OCI-LY3 (cell line): ENCODE data around the gene CCDC12.

Source experiments
- H2AFZ ChIP-seq: fragments of 200-600, 300-600 bp; shearing (Covaris generic); 2 replicates; pipeline ENCODE4 v1.6.0; 2014; ENCODE audit warnings: antibody characterized with exemption, low read depth, low read length
- H3K27ac ChIP-seq: fragments of 200-600, 300-600 bp; sonication (generic); 2 replicates; pipeline ENCODE4 v1.5.1; 2014; ENCODE audit warnings: mild to moderate bottlenecking, low read length, moderate library complexity, mixed read lengths
- H3K27me3 ChIP-seq: fragments of 200-600, 300-600 bp; sonication (generic); 2 replicates; pipeline ENCODE4 v1.6.1; 2014; ENCODE audit warnings: low read depth, low read length, mixed read lengths
- H3K36me3 ChIP-seq: fragments of 200-600, 300-600 bp; sonication (generic); replicated peaks from 2 replicates; pipeline ENCODE3; 2014; ENCODE audit warnings: low read depth, low read length, mixed read lengths
- H3K4me1 ChIP-seq: fragments of 300-600, 200-600 bp; sonication (generic); 2 replicates; pipeline ENCODE4 v1.6.1; 2014; ENCODE audit warnings: low read length, mixed read lengths
- H3K4me2 ChIP-seq: fragments of 200-600, 300-600 bp; sonication (generic); 2 replicates; pipeline ENCODE4 v1.6.1; 2014; ENCODE audit warnings: low read length, mixed read lengths
- H3K4me3 ChIP-seq: fragments of 300-600, 200-600 bp; sonication (generic); 2 replicates; pipeline ENCODE4 v1.5.1; 2014; ENCODE audit warnings: antibody characterized with exemption, mild to moderate bottlenecking, low read length, moderate library complexity
- H3K79me2 ChIP-seq: fragments of 300-600, 200-600 bp; shearing (Covaris generic); 2 replicates; pipeline ENCODE4 v1.6.1; 2014; ENCODE audit warnings: mild to moderate bottlenecking, low read length, mixed read lengths
- H3K9ac ChIP-seq: fragments of 300-600, 200-600 bp; shearing (Covaris generic); 2 replicates; pipeline ENCODE4 v1.6.0; 2014; ENCODE audit warnings: mild to moderate bottlenecking, low read length, moderate library complexity
- H3K9me3 ChIP-seq: fragments of 200-600, 300-600 bp; shearing (Covaris generic); 2 replicates; pipeline ENCODE4 v1.6.1; 2014; ENCODE audit warnings: low read length, mixed read lengths; ENCODE audit not compliant: insufficient read depth
- H4K20me1 ChIP-seq: fragments of 200-600, 300-600 bp; sonication (generic); 2 replicates; pipeline ENCODE4 v1.6.1; 2016; ENCODE audit warnings: low read length, mixed read lengths; ENCODE audit not compliant: insufficient read depth
- CTCF ChIP-seq: fragments of 200-600, 300-600 bp; sonication (generic); IDR thresholded peaks from 2 replicates; pipeline ENCODE4 v1.5.1; 2014; ENCODE audit warnings: antibody characterized with exemption, low read length, low read depth
- EZH2phosphoT487 ChIP-seq: fragments of 200-600 bp; shearing (Covaris generic); IDR thresholded peaks from 2 replicates; pipeline ENCODE4 v1.6.1; 2018; ENCODE audit warnings: antibody characterized with exemption, mixed run types, low read depth

Gene CCDC12

GRCh38 chr3:46978985-46979944 is 2.7 kb upstream of the CCDC12 start, which contains the start of gene NBEAL2:
NBEAL2 (plus strand) TSS chr3:46979666; CDS start chr3:46979862, 196 bp downstream.
- H3K79me2 ChIP-seq = peaks cover 65% of the 10 kb centered on the region
- no peaks in the 10 kb centered on the region for H3K27me3 ChIP-seq
- peak within 1 kb of the TSS; percentile 96 for H3K4me2 ChIP-seq
- TF ChIP-seq EZH2phosphoT487 = no peak
- no peak for TF ChIP-seq CTCF
- peaks cover 30% of the 10 kb centered on the region for H3K4me1 ChIP-seq
- peak within 1 kb of the TSS; percentile 98 for H3K9ac ChIP-seq
- peak within 1 kb of the TSS; percentile 44; the same call in 1 of the 2 replicates for H2AFZ ChIP-seq
- H3K27ac ChIP-seq = peak within 1 kb of the TSS; percentile 58
- peaks cover 14% of the 10 kb centered on the region; the same call in 1 of the 2 replicates for H4K20me1 ChIP-seq
- peaks cover 14% of the 10 kb centered on the region for H3K36me3 ChIP-seq
- peak within 1 kb of the TSS; percentile 99 for H3K4me3 ChIP-seq
- no peaks in the 10 kb centered on the region for H3K9me3 ChIP-seq

GRCh38 chr3:46978381-46978780 is 1.8 kb upstream of the CCDC12 start:
- Histone ChIP-seq H3K4me1 (peaks cover 37% of the 10 kb centered on the region), H3K79me2 (peaks cover 69% of the 10 kb centered on the region), H3K9me3 (no peaks in the 10 kb centered on the region), H3K4me2 (peak overlapping the region; percentile 94), H3K27ac (no peak overlapping the region), H4K20me1 (peaks cover 18% of the 10 kb centered on the region; the same call in 1 of the 2 replicates), H2AFZ (no peak overlapping the region), H3K27me3 (no peaks in the 10 kb centered on the region), H3K4me3 (peak overlapping the region; percentile 99; the same call in 1 of the 2 replicates), H3K36me3 (peaks cover 18% of the 10 kb centered on the region), H3K9ac (peak overlapping the region; percentile 92; the same call in 1 of the 2 replicates)
- no peak for TF ChIP-seq CTCF
- TF ChIP-seq EZH2phosphoT487 = no peak

- TF ChIP-seq EZH2phosphoT487 = no peak
- H3K9me3 ChIP-seq = no peaks in the 10 kb centered on the region
- peaks cover 39% of the 10 kb centered on the region for H3K4me1 ChIP-seq
- H3K79me2 ChIP-seq = peaks cover 72% of the 10 kb centered on the region
- no peak overlapping the region for H3K4me3 ChIP-seq
- peak overlapping the region; percentile 94 for H3K4me2 ChIP-seq
- no peak overlapping the region for H3K27ac ChIP-seq
- no peak overlapping the region for H3K9ac ChIP-seq
- H3K36me3 ChIP-seq = peaks cover 18% of the 10 kb centered on the region
- peaks cover 18% of the 10 kb centered on the region; the same call in 1 of the 2 replicates for H4K20me1 ChIP-seq
- H2AFZ ChIP-seq = no peak overlapping the region
- H3K27me3 ChIP-seq = no peaks in the 10 kb centered on the region
Measured at GRCh38 chr3:46977811-46978195, 1.3 kb upstream of the CCDC12 start.

GRCh38 chr3:46974421-46975171 is 1.9 kb downstream of the CCDC12 start:
- Histone ChIP-seq H2AFZ (no peak overlapping the region), H3K36me3 (peaks cover 24% of the 10 kb centered on the region), H3K9me3 (no peaks in the 10 kb centered on the region), H3K79me2 (peaks cover 77% of the 10 kb centered on the region), H3K27me3 (no peaks in the 10 kb centered on the region), H3K27ac (peak overlapping the region; percentile 94), H3K4me1 (peaks cover 57% of the 10 kb centered on the region), H3K9ac (peak overlapping the region; percentile 55), H3K4me2 (peak overlapping the region; percentile 79), H4K20me1 (peaks cover 42% of the 10 kb centered on the region), H3K4me3 (peak overlapping the region; percentile 92)
- TF ChIP-seq CTCF (no peak), EZH2phosphoT487 (no peak)
